HepG2 (cell line): Measurements from ENCODE around the gene FBXO11. TPM values are rescaled to one million over a fixed set of nuclear protein-coding genes. Genes with fewer than 3 reads are reported as not detected.
A peak's percentile ranks its signal among the peaks of the same experiment; 100 is the strongest.

Experiments used
- ARNTL ChIP-seq: sonication (generic); formaldehyde crosslinking; IDR thresholded peaks from 2 replicates; pipeline ENCODE4 v1.4.0; 2020; ENCODE audit warnings: mild to moderate bottlenecking, missing genetic modification reagents
- EHMT2 ChIP-seq: fragments of 200-600 bp; sonication (generic); IDR thresholded peaks from 2 replicates; pipeline ENCODE4 v1.7.0; 2017; ENCODE audit warnings: antibody characterized with exemption, low read depth, low read length, borderline replicate concordance
- GABPB1 ChIP-seq: IDR thresholded peaks from 2 replicates; pipeline ENCODE4 v1.6.1; 2016; ENCODE audit warnings: mild to moderate bottlenecking, missing genetic modification reagents, moderate library complexity, missing compliant biosample characterization
- GMEB1 ChIP-seq: sonication (generic); formaldehyde crosslinking; IDR thresholded peaks from 2 replicates; pipeline ENCODE4 v1.5.1; 2020; ENCODE audit warnings: missing genetic modification reagents, mild to moderate bottlenecking, borderline replicate concordance
- LBX2 ChIP-seq: sonication (generic); formaldehyde crosslinking; IDR thresholded peaks from 2 replicates; pipeline ENCODE4 v1.5.0; 2020; ENCODE audit warnings: missing genetic modification reagents, mild to moderate bottlenecking, borderline replicate concordance
- MTF2 ChIP-seq: sonication (generic); formaldehyde crosslinking; IDR thresholded peaks from 2 replicates; pipeline ENCODE4 v1.5.0; 2020; ENCODE audit warnings: missing genetic modification reagents, borderline replicate concordance
- NCOR1 ChIP-seq: fragments of 200-600 bp; sonication (generic); IDR thresholded peaks from 2 replicates; pipeline ENCODE4 v1.7.0; 2017; ENCODE audit warnings: antibody characterized with exemption, low read length, borderline replicate concordance
- PCBP1 ChIP-seq: fragments of 200-400 bp; formaldehyde crosslinking; IDR thresholded peaks from 2 replicates; pipeline ENCODE4 v1.6.1; 2017; ENCODE audit warnings: mild to moderate bottlenecking, low read depth, low read length, borderline replicate concordance
- PHF8 ChIP-seq: sonication (generic); formaldehyde crosslinking; IDR thresholded peaks from 2 replicates; pipeline ENCODE4 v1.5.0; 2020; ENCODE audit warnings: missing genetic modification reagents
- RFX1 ChIP-seq: fragments of 450-650 bp; IDR thresholded peaks from 2 replicates; pipeline ENCODE4 v1.6.1; 2017
- SATB2 ChIP-seq: sonication (generic); formaldehyde crosslinking; IDR thresholded peaks from 2 replicates; pipeline ENCODE4 v1.5.0; 2020; ENCODE audit warnings: missing genetic modification reagents
- SKI ChIP-seq: fragments of 450-650 bp; IDR thresholded peaks from one replicate; pipeline ENCODE4 v1.6.1; 2018; ENCODE audit warnings: mild to moderate bottlenecking; ENCODE audit not compliant: partially characterized antibody
- TOPORS ChIP-seq: sonication (generic); formaldehyde crosslinking; IDR thresholded peaks from 2 replicates; pipeline ENCODE4 v1.8.0; 2023; ENCODE audit warnings: mild to moderate bottlenecking, missing genetic modification reagents
- ZNF180 ChIP-seq: sonication (generic); formaldehyde crosslinking; IDR thresholded peaks from 2 replicates; pipeline ENCODE4 v1.4.0; 2020; ENCODE audit warnings: low read depth, missing genetic modification reagents, borderline replicate concordance
- ZNF225 ChIP-seq: sonication (generic); formaldehyde crosslinking; IDR thresholded peaks from 2 replicates; pipeline ENCODE4 v1.4.0; 2020; ENCODE audit warnings: mild to moderate bottlenecking, missing genetic modification reagents
- ZNF264 ChIP-seq: sonication (generic); formaldehyde crosslinking; IDR thresholded peaks from 2 replicates; pipeline ENCODE4 v1.4.0; 2020; ENCODE audit warnings: missing genetic modification reagents
- ZNF432 ChIP-seq: sonication (generic); formaldehyde crosslinking; IDR thresholded peaks from 2 replicates; pipeline ENCODE4 v1.5.0; 2020; ENCODE audit warnings: missing genetic modification reagents, mild to moderate bottlenecking, borderline replicate concordance
- ZNF574 ChIP-seq: sonication (generic); formaldehyde crosslinking; IDR thresholded peaks from 2 replicates; pipeline ENCODE4 v1.4.0; 2020; ENCODE audit warnings: missing genetic modification reagents
- ZNF678 ChIP-seq: sonication (generic); formaldehyde crosslinking; IDR thresholded peaks from 2 replicates; pipeline ENCODE4 v1.4.0; 2020; ENCODE audit warnings: mild to moderate bottlenecking, missing genetic modification reagents
- ZNF691 ChIP-seq: sonication (generic); formaldehyde crosslinking; IDR thresholded peaks from 2 replicates; pipeline ENCODE4 v1.4.0; 2020; ENCODE audit warnings: missing genetic modification reagents, low read depth, mild to moderate bottlenecking, borderline replicate concordance
- ZNF790 ChIP-seq: sonication (generic); formaldehyde crosslinking; IDR thresholded peaks from 2 replicates; pipeline ENCODE4 v1.8.0; 2022; ENCODE audit warnings: missing genetic modification reagents, mild to moderate bottlenecking, borderline replicate concordance
- ZSCAN12 ChIP-seq: sonication (generic); formaldehyde crosslinking; IDR thresholded peaks from 2 replicates; pipeline ENCODE4 v1.9.0; 2021; ENCODE audit warnings: mild to moderate bottlenecking, missing genetic modification reagents
- ZSCAN22 ChIP-seq: sonication (generic); formaldehyde crosslinking; IDR thresholded peaks from 2 replicates; pipeline ENCODE4 v1.4.0; 2020; ENCODE audit warnings: mild to moderate bottlenecking, missing genetic modification reagents
- ZSCAN25 ChIP-seq: sonication (generic); formaldehyde crosslinking; IDR thresholded peaks from 2 replicates; pipeline ENCODE4 v1.8.0; 2022; ENCODE audit warnings: mild to moderate bottlenecking, missing genetic modification reagents
- ZSCAN31 ChIP-seq: sonication (generic); formaldehyde crosslinking; IDR thresholded peaks from 2 replicates; pipeline ENCODE4 v1.5.0; 2020; ENCODE audit warnings: low read depth, mild to moderate bottlenecking, missing genetic modification reagents
- polyA plus RNA-seq, 8 experiments: library from polyadenylated mRNA; depleted of rRNA in 3 of 8; stranded (reverse) in 7 of 8; unstranded in 1 of 8; fragments of >200 nt; fragmentation: Illumina TruSeq in 4 of 8; extraction: Trizol in 4 of 8; gene quantifications; 2 replicates each; pipeline versions ENCODE4 v1.2.1 to v1.2.3, GENCODE V29; 2011 to 2016; ENCODE audit warnings: low read depth in 4 of 8, missing spikeins in 1 of 8, mixed read lengths in 1 of 8; ENCODE audit not compliant: insufficient read depth in 1 of 8
- total RNA-seq, 5 experiments: library from RNA; depleted of rRNA; stranded (reverse); fragments of >200 nt; fragmentation: Illumina TruSeq; extraction: Trizol; gene quantifications; 2 replicates each; pipeline ENCODE4 v1.2.3, GENCODE V29; 2016; ENCODE audit warnings: low read depth in 1 of 5

The FBXO11 gene
- total and polyA plus RNA-seq, 2 of the 13 experiments (the other 11 are each of a cell fraction or from before 2014, with no cell fraction given), result 27.9 to 47.6 TPM

- peak; percentile 65 for TF ChIP-seq ZNF574 (CRISPR knock-in tag)
- 0 out of 2 replicates have a peak, but pooled peaks have one; percentile 7 for TF ChIP-seq ZNF264
- no peak for TF ChIP-seq ZNF180
- peak; percentile 85 for TF ChIP-seq ZSCAN25 (CRISPR knock-in tag)
- no peak for TF ChIP-seq EHMT2
- 0 out of 2 replicates have a peak, but pooled peaks have one; percentile 92 for TF ChIP-seq PCBP1
- no peak for TF ChIP-seq ZSCAN22 (CRISPR knock-in tag)
- TF ChIP-seq SATB2 (CRISPR knock-in tag), result no peak
- no peak for TF ChIP-seq ZNF225 (CRISPR knock-in tag)
- TF ChIP-seq GMEB1 (CRISPR knock-in tag), result 0 out of 2 replicates have a peak, but pooled peaks have one; percentile 24
- TF ChIP-seq MTF2 (CRISPR knock-in tag), result 0 out of 2 replicates have a peak, but pooled peaks have one; percentile 45
- TF ChIP-seq RFX1, result no peak
- no peak for TF ChIP-seq ZSCAN12 (CRISPR knock-in tag)
- TF ChIP-seq ZNF678, result peak; percentile 70; the same call in 1 of the 2 replicates
- TF ChIP-seq TOPORS (CRISPR knock-in tag), result 0 out of 2 replicates have a peak, but pooled peaks have one; percentile 24
- TF ChIP-seq GABPB1 (CRISPR knock-in tag), result peak; percentile 69; the same call in 1 of the 2 replicates
- TF ChIP-seq ZSCAN31 (CRISPR knock-in tag), result 0 out of 2 replicates have a peak, but pooled peaks have one; percentile 73
- no peak for TF ChIP-seq LBX2
- TF ChIP-seq ARNTL, result 0 out of 2 replicates have a peak, but pooled peaks have one; percentile 31
- TF ChIP-seq ZNF432 (CRISPR knock-in tag), result no peak
- no peak for TF ChIP-seq ZNF790 (CRISPR knock-in tag)
- no peak for TF ChIP-seq NCOR1
- peak; percentile 25 for TF ChIP-seq SKI
- TF ChIP-seq PHF8, result peak; percentile 73
- TF ChIP-seq ZNF691, result peak; percentile 36; the same call in 1 of the 2 replicates
Observed at GRCh38 chr2:47905386-47906156, 727 bp downstream of the FBXO11 start (continued).
